HG02759 (cell line): ENCODE measurements around the gene DIS3.
"Not testable (repeated sequence)": the region's sequence is repeated elsewhere in the genome, so short reads cannot be mapped to it uniquely, and the experiment has no call there.

Experiments
- ATAC-seq: cut with Tn5 transposase; IDR thresholded peaks from one replicate; pipeline ENCODE4 v1.9.1; 2021; ENCODE audit warnings: mild to moderate bottlenecking, moderate library complexity; ENCODE audit not compliant: unreplicated experiment

The DIS3 gene

DNA sequence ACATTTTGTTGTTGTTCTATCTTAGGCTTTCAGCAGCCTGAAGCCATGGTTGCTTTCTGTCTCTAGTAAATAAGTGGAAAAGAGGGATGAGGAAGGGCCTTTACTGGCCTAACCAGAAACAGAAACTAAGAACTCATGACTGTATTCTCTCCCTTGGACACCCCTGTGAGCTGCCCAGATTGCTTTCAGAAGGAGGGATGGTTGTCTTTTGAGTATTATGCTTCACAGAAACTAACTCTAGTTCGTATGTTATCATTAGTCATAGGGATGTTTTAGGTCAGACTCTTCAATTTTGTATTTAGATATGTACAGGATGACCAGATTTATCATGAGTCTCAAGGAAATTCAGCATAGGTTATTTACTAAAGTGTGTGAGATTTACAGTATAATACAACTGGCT lies 36.4 kb downstream of the DIS3 start:
- ATAC-seq: peak; percentile 53

DNA sequence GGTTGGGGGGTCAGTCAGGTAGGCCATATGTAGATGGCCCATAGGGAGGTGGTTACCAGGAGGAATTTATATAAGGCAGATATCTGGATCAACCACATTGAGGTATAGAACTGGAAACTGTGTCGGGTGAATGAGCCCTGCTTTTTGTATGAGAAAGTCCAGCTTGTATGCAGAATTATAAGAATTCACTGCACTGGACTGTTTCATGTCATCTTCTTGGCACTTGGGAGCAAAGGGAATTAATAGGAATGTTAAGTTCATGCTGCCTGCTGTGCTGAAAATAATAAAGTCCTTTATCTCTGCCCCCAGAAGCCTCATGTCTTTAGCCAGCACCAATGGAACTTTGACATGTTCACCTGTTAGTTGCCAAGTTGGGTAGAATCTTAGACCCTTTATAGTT lies 41.7 kb downstream of the DIS3 start:
- no peak for ATAC-seq

DNA sequence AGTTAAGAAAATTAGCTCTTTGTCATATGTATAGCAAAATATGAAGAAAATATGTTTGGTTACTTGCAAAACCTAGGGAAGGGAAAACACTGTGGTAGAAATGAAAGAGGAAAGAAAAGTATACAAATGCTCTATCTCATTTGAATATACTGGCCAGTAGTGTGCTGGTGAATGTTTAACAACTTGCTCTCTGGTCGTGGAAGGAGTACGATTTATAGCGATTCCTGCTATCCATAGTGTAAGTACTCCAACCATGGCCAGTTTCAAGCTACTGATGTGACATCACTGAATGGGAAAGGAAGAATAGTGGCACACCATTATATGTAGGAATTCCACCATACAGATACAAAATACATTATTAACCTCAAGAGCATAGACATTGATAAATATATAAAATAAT lies 44.7 kb downstream of the DIS3 start:
- no peak for ATAC-seq

DNA sequence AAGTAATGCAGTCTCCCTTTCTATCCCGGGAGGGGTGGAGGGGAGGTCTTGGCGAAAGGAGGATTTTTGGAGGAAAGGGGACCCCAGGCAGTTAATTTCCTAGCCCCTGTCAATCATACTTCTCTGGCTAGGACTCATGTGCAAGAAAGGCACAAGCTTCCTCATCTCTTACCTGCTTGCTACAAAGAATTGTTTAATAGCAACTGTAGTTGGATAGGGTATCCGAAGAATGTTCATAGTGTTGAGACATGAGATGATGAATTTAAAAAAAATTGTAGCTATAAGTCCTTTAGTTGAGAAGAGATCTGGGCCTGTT lies 53.5 kb downstream of the DIS3 start:
- ATAC-seq: no peak

DNA sequence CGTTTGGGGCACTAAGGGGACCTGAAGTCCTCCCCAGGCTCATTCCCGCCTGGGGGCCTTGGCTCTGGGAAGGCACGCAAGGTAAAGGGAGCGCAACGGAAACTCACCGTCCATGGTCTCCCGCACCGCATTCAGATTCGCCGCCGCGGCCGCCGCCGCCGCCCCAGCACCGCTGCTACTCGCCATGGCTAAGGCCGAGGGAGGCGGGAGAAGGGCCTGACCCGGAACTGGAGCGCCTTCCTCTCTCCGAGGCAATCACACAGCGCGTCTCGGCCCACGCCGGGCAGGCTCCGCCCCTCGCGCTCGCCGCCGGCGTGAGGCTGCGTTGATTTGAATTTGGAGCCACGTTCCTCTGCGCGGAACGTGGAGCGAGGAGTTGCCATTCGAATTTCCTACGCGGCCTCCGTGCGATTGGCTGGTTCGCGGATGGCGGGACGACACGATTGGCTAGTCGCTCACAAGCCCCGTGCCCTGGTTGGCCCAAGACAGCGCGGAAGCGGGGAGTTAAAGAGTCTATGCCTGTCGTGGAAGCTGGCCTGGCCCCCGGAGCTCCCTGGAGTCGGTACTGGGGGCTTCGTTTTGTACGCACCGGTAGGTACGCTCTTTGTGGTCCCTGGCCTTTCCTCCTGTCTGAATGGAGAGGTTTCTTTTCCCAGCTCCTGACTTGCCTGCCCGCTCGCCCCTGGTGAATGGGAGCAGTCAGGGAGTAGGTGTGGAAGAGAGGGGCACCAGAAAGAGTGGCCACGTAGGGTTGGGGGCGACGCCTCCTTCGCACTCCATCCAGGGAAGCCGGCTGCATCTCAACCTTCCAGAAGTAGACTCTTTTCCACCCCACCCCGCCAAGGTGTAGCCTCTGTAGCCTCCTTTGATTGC lies 54.0 kb downstream of the DIS3 start, which contains the start of the genes BORA and MZT1:
Gene BORA, plus strand, starts transcription at position 507 of the 873 bp plus-strand sequence. CDS start 1,018 bp downstream, outside the sequence.
Gene MZT1, minus strand, starts transcription at position 213 of the 873 bp plus-strand sequence. Its CDS starts 27 bp downstream, at position 186.
- peak; percentile 96 for ATAC-seq

DNA sequence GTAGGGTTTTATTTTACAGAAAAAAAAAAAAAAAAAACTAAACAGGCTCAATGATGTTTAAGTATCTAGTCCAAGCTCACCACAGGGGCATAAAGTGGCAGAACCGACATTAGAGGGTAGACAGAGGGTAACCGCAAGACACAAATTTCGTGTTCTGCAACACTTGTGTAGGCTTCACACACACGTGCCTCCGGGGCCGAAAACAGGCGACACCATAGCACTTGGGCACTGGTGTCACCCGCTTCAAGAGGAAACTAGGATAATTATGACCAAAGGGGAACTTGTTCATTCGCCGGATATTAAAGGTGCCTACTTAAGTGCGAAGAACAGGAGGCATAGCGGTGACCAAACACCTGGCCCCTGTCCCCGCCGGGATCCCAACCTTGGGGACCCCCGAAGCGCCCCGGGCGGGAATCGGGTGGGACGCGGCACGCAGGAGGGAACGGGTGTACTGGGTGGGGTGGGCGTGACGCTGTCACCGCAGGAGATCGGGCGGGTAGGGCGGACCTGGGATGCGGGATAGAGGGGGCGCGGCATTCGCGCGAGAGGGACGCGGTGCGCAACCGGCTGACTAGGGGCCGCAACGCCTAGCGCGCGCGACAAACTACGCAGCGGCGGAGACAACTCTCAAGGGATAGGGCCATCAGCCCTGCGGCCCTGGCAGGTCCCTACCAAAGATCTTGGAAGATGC lies 54.8 kb downstream of the DIS3 start:
- peak; percentile 30 for ATAC-seq

DNA sequence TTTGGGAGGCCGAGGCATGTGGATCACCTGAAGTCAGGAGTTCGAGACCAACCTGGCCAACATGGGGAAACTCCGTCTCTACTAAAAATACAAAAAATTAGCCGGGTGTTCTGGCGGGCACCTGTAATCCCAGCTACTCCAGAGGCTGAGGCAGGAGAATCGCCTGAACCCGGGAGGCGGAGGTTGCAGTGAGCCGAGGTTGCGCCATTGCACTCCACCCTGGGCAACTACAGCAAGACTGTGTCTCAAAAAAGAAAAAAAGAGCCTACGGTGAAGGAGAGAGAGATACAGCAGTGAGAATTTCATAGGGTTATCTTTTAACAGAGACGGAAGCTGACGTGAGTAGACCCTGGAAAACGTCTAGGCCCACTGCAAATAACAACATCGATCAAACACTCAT lies 55.5 kb downstream of the DIS3 start:
- ATAC-seq: not testable (repeated sequence)

DNA sequence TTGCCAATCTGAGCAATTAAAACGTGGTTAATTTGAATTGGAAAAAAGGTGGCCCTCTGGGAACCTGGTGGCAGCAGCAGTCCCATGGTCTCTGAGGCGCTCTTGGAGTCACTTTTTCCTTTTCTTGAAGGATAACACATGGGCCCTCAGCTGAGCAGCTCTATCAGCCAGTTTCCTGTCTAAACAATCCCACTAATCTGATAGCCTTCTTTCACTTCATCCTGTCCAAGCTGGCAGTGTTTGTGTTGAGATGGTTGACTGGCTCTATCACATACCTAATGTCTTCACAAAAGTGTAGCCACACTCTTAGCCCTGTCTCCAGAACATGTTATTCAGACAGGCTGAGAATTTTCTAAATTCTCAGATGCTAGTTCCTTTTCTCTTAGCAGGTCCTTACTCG lies 64.9 kb downstream of the DIS3 start:
- ATAC-seq: no peak
